Urinary bladder (tissue), 4 donors: Measurements from ENCODE around the gene KRTAP2-1. TPM values are rescaled to one million over a fixed set of nuclear protein-coding genes. Genes with fewer than 3 reads are reported as not detected.
"Not testable (repeated sequence)": the region's sequence is repeated elsewhere in the genome, so short reads cannot be mapped to it uniquely, and the experiment has no call there.

Source experiments
- DNase-seq: peaks from one replicate; pipeline ENCODE4 v3.0.0-alpha.2; 2015; ENCODE audit errors: extremely low spot score
- H3K27ac ChIP-seq: one replicate; pipeline ENCODE4 v1.5.1; 2013; ENCODE audit warnings: low read depth, mild to moderate bottlenecking, moderate library complexity
- H3K36me3 ChIP-seq: one replicate; pipeline ENCODE4 v1.6.1; 2013; ENCODE audit warnings: mild to moderate bottlenecking, moderate library complexity; ENCODE audit not compliant: insufficient read depth
- H3K4me1 ChIP-seq: one replicate; pipeline ENCODE4 v1.6.1; 2013; ENCODE audit warnings: mild to moderate bottlenecking, moderate library complexity; ENCODE audit not compliant: insufficient read depth
- H3K4me3 ChIP-seq: one replicate; pipeline ENCODE4 v1.5.1; 2013; ENCODE audit warnings: low read depth, low read length
- WGBS: extraction: QIAGEN DNeasy Blood & Tissue Kit; methylation state at CpG from one replicate; pipeline ENCODE4 v1.1.7; 2013; 5-methylcytosine and 5-hydroxymethylcytosine counted together
- polyA plus RNA-seq: library from polyadenylated mRNA; stranded (reverse); fragments of 200-250 nt; gene quantifications from one replicate; pipeline ENCODE4 v1.2.3, GENCODE V29; 2013
- total RNA-seq: library from RNA; depleted of rRNA; stranded (reverse); fragments of >200 nt; gene quantifications from one replicate; pipeline ENCODE4 v1.2.3, GENCODE V29; 2014
- donor health status: healthy with polysubstance abuse.
- donor health status: healthy.

Gene KRTAP2-1, protein sequence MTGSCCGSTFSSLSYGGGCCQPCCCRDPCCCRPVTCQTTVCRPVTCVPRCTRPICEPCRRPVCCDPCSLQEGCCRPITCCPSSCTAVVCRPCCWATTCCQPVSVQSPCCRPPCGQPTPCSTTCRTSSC
- total RNA-seq (not detected), polyA plus RNA-seq (not detected)

DNA sequence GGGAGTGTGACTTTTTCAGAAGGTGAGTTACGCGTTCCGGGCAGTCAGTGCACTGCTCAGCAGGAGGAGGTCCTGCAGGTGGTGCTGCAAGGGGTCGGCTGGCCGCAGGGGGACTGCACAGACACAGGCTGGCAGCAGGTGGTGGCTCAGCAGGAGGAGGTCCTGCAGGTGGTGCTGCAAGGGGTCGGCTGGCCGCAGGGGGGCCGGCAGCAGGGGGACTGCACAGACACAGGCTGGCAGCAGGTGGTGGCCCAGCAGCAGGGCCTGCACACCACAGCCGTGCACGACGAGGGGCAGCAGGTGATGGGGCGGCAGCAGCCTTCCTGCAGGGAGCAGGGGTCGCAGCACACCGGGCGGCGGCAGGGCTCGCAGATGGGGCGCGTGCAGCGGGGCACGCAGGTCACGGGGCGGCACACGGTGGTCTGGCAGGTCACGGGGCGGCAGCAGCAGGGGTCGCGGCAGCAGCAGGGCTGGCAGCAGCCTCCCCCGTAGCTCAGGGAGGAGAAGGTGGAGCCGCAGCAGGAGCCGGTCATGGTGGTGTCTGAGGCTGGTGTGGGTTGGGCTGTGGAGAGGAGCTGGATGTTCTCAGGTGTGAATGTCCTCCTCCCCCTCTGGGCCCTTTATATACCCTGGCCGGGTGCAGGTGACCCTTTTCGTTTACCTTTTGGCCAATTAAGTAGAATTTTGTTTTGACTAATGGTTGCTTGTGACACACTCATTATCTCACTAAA is at the start of gene KRTAP2-1:
KRTAP2-1 (minus strand) TSS at position 582 of the 731 bp plus-strand sequence; CDS start at position 533, 49 bp downstream.
- H3K36me3 ChIP-seq, H3K27ac ChIP-seq, H3K4me1 ChIP-seq, H3K4me3 ChIP-seq, DNase-seq: not testable (repeated sequence)
- 53% methylated on average over 10 of the region's 33 CpGs for WGBS

DNA sequence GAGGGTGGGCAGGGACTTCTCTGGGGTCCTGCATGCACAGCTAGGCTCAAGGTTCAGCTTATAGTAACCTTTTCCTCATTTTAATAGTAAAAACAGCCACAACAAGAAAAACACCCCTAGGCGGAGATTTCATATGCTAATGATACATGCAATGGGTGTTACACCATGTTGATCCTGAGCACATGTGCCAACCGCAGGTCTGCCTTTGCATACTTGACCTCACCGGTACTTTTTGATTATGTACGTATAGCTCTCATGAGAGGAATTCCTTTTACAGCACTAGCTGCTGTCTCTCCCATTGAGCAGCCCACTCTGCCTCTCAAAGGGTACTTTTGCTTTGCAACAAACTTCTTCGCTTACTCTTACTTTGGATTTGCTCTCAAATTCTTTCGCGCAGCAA is 48.9 kb upstream of the KRTAP2-1 start:
- Histone ChIP-seq H3K27ac (no peak overlapping the region), H3K4me3 (no peak overlapping the region), H3K36me3 (no peaks in the 10 kb centered on the region), H3K4me1 (no peaks in the 10 kb centered on the region)
- no peak for DNase-seq
- WGBS = 75% methylated on average over 7 of the region's 7 CpGs

DNA sequence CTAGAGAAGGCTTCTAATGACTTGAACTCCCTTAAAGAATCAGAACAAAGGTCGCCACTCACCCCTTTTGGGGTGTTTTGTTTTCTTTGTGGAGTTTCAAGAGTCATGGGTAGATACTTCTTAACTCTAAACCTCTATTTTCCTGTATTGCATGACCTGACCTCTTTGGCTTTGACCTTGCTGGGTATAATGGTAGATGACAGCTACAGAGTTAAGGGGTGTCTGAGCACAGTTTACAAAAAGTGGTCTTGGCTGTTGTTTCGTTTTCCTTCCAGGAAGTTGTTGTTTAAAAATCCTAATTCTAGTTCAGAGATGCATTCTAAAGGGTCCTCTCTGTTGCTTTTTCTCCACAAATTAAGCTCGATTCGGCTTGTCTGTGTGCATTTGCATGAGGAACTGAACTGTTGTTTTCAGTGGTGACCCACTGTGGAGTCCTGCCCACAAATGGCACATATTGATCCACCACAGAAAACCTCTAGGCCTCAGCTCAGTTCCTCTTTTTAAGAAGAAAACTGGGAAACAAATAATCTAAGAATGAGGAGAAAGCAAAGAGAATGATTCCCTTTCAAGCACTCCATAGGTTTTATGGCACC is 41.7 kb upstream of the KRTAP2-1 start:
- H3K36me3 ChIP-seq, H3K4me1 ChIP-seq, DNase-seq, H3K27ac ChIP-seq, H3K4me3 ChIP-seq: not testable (repeated sequence)
- WGBS = 70% methylated on average over 4 of the region's 4 CpGs

- not testable (repeated sequence) for H3K27ac ChIP-seq, DNase-seq, H3K4me3 ChIP-seq, H3K36me3 ChIP-seq, H3K4me1 ChIP-seq
- 75% methylated on average over 14 of the region's 14 CpGs for WGBS
Measured at GRCh38 chr17:41084100-41084856, 37.2 kb upstream of the KRTAP2-1 start, which contains the start of gene KRTAP4-7. Gene KRTAP4-7 (plus strand): TSS chr17:41084150. CDS start chr17:41084207, 57 bp downstream.

DNA sequence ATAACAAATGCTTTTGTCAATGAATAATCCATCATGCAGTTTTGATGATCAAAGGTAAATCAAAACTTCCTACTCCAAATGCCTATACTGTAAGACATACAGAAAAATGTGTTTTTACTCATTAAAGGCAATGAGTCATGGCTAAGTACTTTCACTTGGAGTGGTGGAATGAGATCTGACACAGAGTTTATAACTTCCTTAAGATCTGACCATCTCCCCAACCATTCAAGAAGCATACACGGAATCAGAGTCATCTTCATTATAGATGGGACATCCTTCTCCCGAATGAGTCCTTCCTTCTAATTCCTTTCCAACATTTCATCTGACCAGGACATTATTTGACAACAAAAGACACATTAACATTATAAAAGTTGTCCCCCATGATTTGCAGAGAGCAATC is 36.3 kb upstream of the KRTAP2-1 start:
- not testable (repeated sequence) for H3K4me1 ChIP-seq, H3K27ac ChIP-seq, H3K4me3 ChIP-seq, DNase-seq, H3K36me3 ChIP-seq
- WGBS = 69% methylated on average over 2 of the region's 2 CpGs

GRCh38 chr17:41082626-41083025 is 35.5 kb upstream of the KRTAP2-1 start:
- H3K4me3 ChIP-seq = no peak overlapping the region
- no peak overlapping the region for H3K27ac ChIP-seq
- no peaks in the 10 kb centered on the region for H3K4me1 ChIP-seq
- DNase-seq = no peak
- no peaks in the 10 kb centered on the region for H3K36me3 ChIP-seq
- whole genome bisulfite sequencing = 56% methylated on average over 4 of the region's 4 CpGs

- Histone ChIP-seq H3K27ac (no peak overlapping the region), H3K4me1 (no peaks in the 10 kb centered on the region), H3K36me3 (no peaks in the 10 kb centered on the region), H3K4me3 (no peak overlapping the region)
- DNase-seq = no peak
Measured at GRCh38 chr17:41076788-41077187, 29.7 kb upstream of the KRTAP2-1 start.

GRCh38 chr17:41073676-41074075 is 26.6 kb upstream of the KRTAP2-1 start:
- 91% methylated on average over 2 of the region's 2 CpGs for WGBS
- no peak for DNase-seq
- H3K36me3 ChIP-seq = no peaks in the 10 kb centered on the region
- no peaks in the 10 kb centered on the region for H3K4me1 ChIP-seq
- no peak overlapping the region for H3K27ac ChIP-seq
- no peak overlapping the region for H3K4me3 ChIP-seq

GRCh38 chr17:41071606-41072360 is 24.7 kb upstream of the KRTAP2-1 start:
- H3K4me3 ChIP-seq = no peak overlapping the region
- 80% methylated on average over 5 of the region's 5 CpGs for WGBS
- DNase-seq = no peak
- no peak overlapping the region for H3K27ac ChIP-seq
- H3K4me1 ChIP-seq = no peaks in the 10 kb centered on the region
- H3K36me3 ChIP-seq = no peaks in the 10 kb centered on the region

GRCh38 chr17:41069031-41069430 is 21.9 kb upstream of the KRTAP2-1 start:
- Histone ChIP-seq H3K27ac (no peak overlapping the region), H3K4me1 (no peaks in the 10 kb centered on the region), H3K36me3 (no peaks in the 10 kb centered on the region), H3K4me3 (no peak overlapping the region)
- DNase-seq = no peak
- WGBS = 77% methylated on average over 3 of the region's 3 CpGs

- Histone ChIP-seq H3K36me3 (no peaks in the 10 kb centered on the region), H3K27ac (no peak overlapping the region), H3K4me3 (no peak overlapping the region), H3K4me1 (no peaks in the 10 kb centered on the region)
- no peak for DNase-seq
Measured at GRCh38 chr17:41067281-41067680, 20.2 kb upstream of the KRTAP2-1 start.

GRCh38 chr17:41065829-41066624 is 18.9 kb upstream of the KRTAP2-1 start, which contains the start of gene KRTAP2-4:
Gene KRTAP2-4 (minus strand): TSS chr17:41065879. CDS start chr17:41065845, 34 bp downstream.
- WGBS = 83% methylated on average over 6 of the region's 6 CpGs
- H3K4me3 ChIP-seq = no peak within 1 kb of the TSS
- H3K36me3 ChIP-seq = no peaks in the 10 kb centered on the region

More at GRCh38 chr17:41065829-41066624, 18.9 kb upstream of the KRTAP2-1 start, which contains the start of gene KRTAP2-4:
- Histone ChIP-seq H3K4me1 (no peaks in the 10 kb centered on the region), H3K27ac (no peak within 1 kb of the TSS)
- no peak for DNase-seq
